Neuronal stem cell (in vitro differentiated cells): ENCODE data around the gene LPP.

Experiments used
- DNase-seq: peaks from one replicate; pipeline ENCODE4 v3.0.0-alpha.2; 2013; ENCODE audit warnings: low spot score
- H2AFZ ChIP-seq: one replicate; pipeline ENCODE4 v1.6.1; 2013; ENCODE audit warnings: mild to moderate bottlenecking, low read length, inconsistent platforms
- H2AK5ac ChIP-seq: 2 replicates; pipeline ENCODE4 v1.6.1; 2013; ENCODE audit warnings: low read depth, mild to moderate bottlenecking, inconsistent platforms, low read length, moderate library complexity, mixed read lengths
- H2BK120ac ChIP-seq: 2 replicates; pipeline ENCODE4 v1.6.1; 2013; ENCODE audit warnings: low read depth, mild to moderate bottlenecking, inconsistent platforms, low read length, moderate library complexity, mixed read lengths
- H2BK12ac ChIP-seq: one replicate; pipeline ENCODE4 v1.6.1; 2013; ENCODE audit warnings: low read length, inconsistent platforms
- H2BK15ac ChIP-seq: 2 replicates; pipeline ENCODE4 v1.6.1; 2013; ENCODE audit warnings: mild to moderate bottlenecking, low read length, inconsistent platforms, mixed read lengths
- H2BK5ac ChIP-seq: one replicate; pipeline ENCODE4 v1.6.1; 2013; ENCODE audit warnings: inconsistent platforms, mild to moderate bottlenecking, low read length, moderate library complexity
- H3K14ac ChIP-seq: one replicate; pipeline ENCODE4 v1.6.1; 2013; ENCODE audit warnings: low read length, inconsistent platforms
- H3K18ac ChIP-seq: 2 replicates; pipeline ENCODE4 v1.6.1; 2013; ENCODE audit warnings: low read length, inconsistent platforms
- H3K23ac ChIP-seq: 2 replicates; pipeline ENCODE4 v1.6.1; 2013; ENCODE audit warnings: low read depth, mild to moderate bottlenecking, mixed read lengths, low read length, inconsistent platforms; ENCODE audit not compliant: poor library complexity
- H3K27ac ChIP-seq: replicated peaks from 3 replicates; pipeline ENCODE4 v1.5.1; 2013; ENCODE audit warnings: low read length, inconsistent platforms
- H3K27me3 ChIP-seq, 3 experiments: 2 replicates each; pipeline ENCODE4 v1.6.1; 2013; ENCODE audit warnings: low read length in 3 of 3, mild to moderate bottlenecking in 2 of 3, inconsistent platforms in 1 of 3, low read depth in 1 of 3, mixed read lengths in 1 of 3, moderate library complexity in 1 of 3; ENCODE audit not compliant: control insufficient read depth in 3 of 3, insufficient read depth in 3 of 3
- H3K36me3 ChIP-seq, 2 donors: replicated peaks in 1 of 2; 2 replicates each; pipeline ENCODE4 v1.6.1; 2013; ENCODE audit warnings: low read length in 2 of 2; ENCODE audit not compliant: control insufficient read depth in 2 of 2, insufficient read depth in 2 of 2
- H3K4ac ChIP-seq: 2 replicates; pipeline ENCODE4 v1.6.1; 2013; ENCODE audit warnings: inconsistent platforms, mild to moderate bottlenecking, low read length, moderate library complexity
- H3K4me1 ChIP-seq, 2 donors: 1 replicate in 1 of 2; 2 replicates in 1 of 2; pipeline ENCODE4 v1.6.1; 2013; ENCODE audit warnings: low read length in 2 of 2, low read depth in 1 of 2; ENCODE audit not compliant: control insufficient read depth in 2 of 2, insufficient read depth in 1 of 2
- H3K4me2 ChIP-seq: one replicate; pipeline ENCODE4 v1.6.1; 2013; ENCODE audit warnings: mild to moderate bottlenecking, low read length, inconsistent platforms; ENCODE audit not compliant: insufficient read depth, poor library complexity, severe bottlenecking
- H3K4me3 ChIP-seq, 2 donors: 2 replicates each; pipeline ENCODE4 v1.5.1; 2013; ENCODE audit warnings: low read length in 2 of 2, mild to moderate bottlenecking in 2 of 2, inconsistent platforms in 1 of 2, moderate library complexity in 1 of 2
- H3K79me1 ChIP-seq: one replicate; pipeline ENCODE4 v1.6.1; 2013; ENCODE audit warnings: low read depth, mild to moderate bottlenecking, inconsistent platforms, low read length, moderate library complexity
- H3K9ac ChIP-seq: one replicate; pipeline ENCODE4 v1.6.1; 2013; ENCODE audit warnings: mild to moderate bottlenecking, low read depth, low read length, inconsistent platforms; ENCODE audit not compliant: poor library complexity
- H3K9me3 ChIP-seq, 2 donors: replicated peaks in 1 of 2; 2 replicates each; pipeline versions ENCODE3 to v1.6.1; 2013; ENCODE audit warnings: low read length in 2 of 2, mild to moderate bottlenecking in 2 of 2, inconsistent platforms in 1 of 2, low read depth in 1 of 2, mixed read lengths in 1 of 2, moderate library complexity in 1 of 2; ENCODE audit not compliant: control insufficient read depth in 2 of 2, insufficient read depth in 1 of 2
- H4K8ac ChIP-seq: one replicate; pipeline ENCODE4 v1.6.1; 2013; ENCODE audit warnings: low read depth, mild to moderate bottlenecking, inconsistent platforms, low read length, moderate library complexity
- H4K91ac ChIP-seq: one replicate; pipeline ENCODE4 v1.6.1; 2013; ENCODE audit warnings: low read length, low read depth, mild to moderate bottlenecking, inconsistent platforms; ENCODE audit not compliant: poor library complexity
- WGBS, 2 donors: extraction: QIAGEN DNeasy Blood & Tissue Kit; methylation state at CpG; one replicate each; pipeline ENCODE4 v1.1.7; 2013; ENCODE audit warnings: missing lambda C conversion rate in 2 of 2, mixed read lengths in 1 of 2; ENCODE audit not compliant: insufficient read length in 2 of 2, insufficient replicate concordance in 1 of 2; ENCODE audit errors: extremely low coverage in 2 of 2; 5-methylcytosine and 5-hydroxymethylcytosine counted together

The LPP gene

DNA sequence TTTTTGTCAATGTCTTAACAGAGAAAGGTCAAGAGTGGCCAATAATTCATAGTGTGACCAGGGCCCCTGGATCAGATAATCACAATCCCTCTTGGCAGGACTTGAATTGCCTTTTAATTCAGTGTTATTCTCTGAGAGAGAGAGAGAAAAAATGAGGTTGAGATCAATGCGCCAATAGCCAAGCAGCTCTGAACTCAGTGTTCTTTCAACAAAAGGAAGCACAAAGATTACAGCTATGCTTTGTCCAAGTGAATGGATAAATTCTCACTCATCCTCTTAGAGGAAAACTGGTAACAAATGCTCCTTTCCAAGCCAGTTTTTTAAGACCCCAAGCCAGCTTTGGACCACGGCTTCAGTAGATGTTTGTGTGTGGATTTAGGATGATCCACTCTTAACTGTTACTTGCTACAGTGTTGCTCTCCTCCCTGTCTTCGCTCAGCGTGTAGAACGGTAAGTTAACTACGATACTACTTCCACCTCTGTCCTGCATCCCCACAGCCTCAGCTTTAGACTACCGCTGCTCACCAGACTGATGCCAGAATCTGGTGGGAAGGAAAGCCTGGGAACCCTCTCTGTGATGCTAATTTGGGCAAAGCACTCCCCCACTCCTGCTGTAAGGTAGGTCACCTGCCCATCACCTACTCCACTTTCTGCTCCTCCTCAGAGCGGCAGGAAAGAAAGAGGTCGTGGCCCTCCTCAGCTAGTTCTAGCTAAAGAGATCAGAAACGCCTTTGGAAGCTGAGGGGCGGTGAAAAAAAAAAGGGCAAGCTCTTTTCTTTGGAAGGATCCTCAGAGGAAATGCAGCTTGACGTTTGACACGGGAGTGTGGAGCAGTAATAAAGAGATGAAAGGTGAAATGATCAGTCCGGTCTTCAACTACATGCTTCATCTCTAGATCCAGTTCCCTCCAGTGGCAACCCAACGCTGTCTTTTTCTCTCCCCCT, 46.8 kb upstream of the LPP start:
- no peak overlapping the region for H3K14ac ChIP-seq
- no peak overlapping the region for H3K23ac ChIP-seq
- peak overlapping the region; percentile 61 for H3K18ac ChIP-seq
- H2BK12ac ChIP-seq: no peak overlapping the region
- peak overlapping the region; percentile 7 for H2AFZ ChIP-seq
- no peak overlapping the region for H3K4ac ChIP-seq
- H3K4me1 ChIP-seq: peaks cover 11% of the 10 kb centered on the region in 2 donors
- peak overlapping the region; percentile 13 for H3K4me2 ChIP-seq
- H4K8ac ChIP-seq: no peak overlapping the region
- no peak overlapping the region for H2BK5ac ChIP-seq
- no peak overlapping the region for H4K91ac ChIP-seq
- no peak overlapping the region for H2BK120ac ChIP-seq
- peaks cover 0 to 3% (median 0%) of the 10 kb centered on the region in 3 experiments for H3K27me3 ChIP-seq
- no peak overlapping the region for H3K27ac ChIP-seq
- H3K9ac ChIP-seq: no peak overlapping the region
- no peak overlapping the region for H3K4me3 ChIP-seq
- H3K79me1 ChIP-seq: no peaks in the 10 kb centered on the region
- no peak for DNase-seq
- WGBS, 2 donors: no CpG with 5 or more reads among the region's 15 CpGs
- no peak overlapping the region for H2BK15ac ChIP-seq
- no peak overlapping the region for H2AK5ac ChIP-seq
- no peaks in the 10 kb centered on the region for H3K9me3 ChIP-seq
- H3K36me3 ChIP-seq: no peaks in the 10 kb centered on the region

DNA sequence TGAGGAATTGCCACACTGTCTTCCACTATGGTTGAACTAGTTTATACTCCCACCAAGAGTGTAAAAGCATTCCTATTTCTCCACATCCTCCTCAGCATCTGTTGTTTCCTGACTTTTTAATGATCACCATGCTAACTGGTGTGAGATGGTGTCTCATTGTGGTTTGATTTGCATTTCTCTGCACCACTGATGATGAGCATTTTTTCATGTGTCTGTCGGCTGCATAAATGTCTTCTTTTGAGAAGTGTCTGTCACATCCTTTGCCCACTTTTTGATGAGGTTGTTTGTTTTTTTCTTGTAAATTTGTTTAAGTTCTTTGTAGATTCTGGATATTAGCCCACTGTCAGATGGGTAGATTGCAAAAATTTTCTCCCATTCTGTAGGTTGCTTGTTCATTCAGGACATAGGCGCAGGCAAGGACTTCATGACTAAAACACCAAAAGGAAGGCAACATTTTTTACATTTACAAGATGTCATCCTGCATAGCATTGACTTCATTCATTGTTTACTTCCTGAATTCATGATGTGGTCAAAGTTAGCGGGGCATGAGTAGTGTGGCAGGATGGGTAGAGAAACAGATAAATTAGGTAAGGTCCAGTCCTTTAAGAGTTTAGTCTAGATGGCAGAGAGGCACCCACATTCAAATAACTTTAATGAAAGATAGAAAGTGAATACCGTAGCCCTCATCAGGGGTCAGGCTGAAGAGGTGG, 45.1 kb upstream of the LPP start:
- DNase-seq: no peak
- H3K14ac ChIP-seq: no peak overlapping the region
- H3K27me3 ChIP-seq: peaks cover 0 to 6% (median 0%) of the 10 kb centered on the region in 3 experiments
- H4K91ac ChIP-seq: no peak overlapping the region
- H3K27ac ChIP-seq: no peak overlapping the region
- no peak overlapping the region for H3K4me3 ChIP-seq
- no peak overlapping the region for H3K18ac ChIP-seq
- H2AK5ac ChIP-seq: no peak overlapping the region
- H3K9ac ChIP-seq: no peak overlapping the region
- no peaks in the 10 kb centered on the region for H3K9me3 ChIP-seq
- H2BK15ac ChIP-seq: no peak overlapping the region
- no peak overlapping the region for H4K8ac ChIP-seq
- no peak overlapping the region for H3K4ac ChIP-seq
- no peaks in the 10 kb centered on the region for H3K79me1 ChIP-seq
- H3K23ac ChIP-seq: no peak overlapping the region
- H2BK12ac ChIP-seq: no peak overlapping the region
- H3K4me1 ChIP-seq: peaks cover 11% of the 10 kb centered on the region in 2 donors
- no peaks in the 10 kb centered on the region for H3K36me3 ChIP-seq
- no peak overlapping the region for H2BK5ac ChIP-seq
- no peak overlapping the region for H3K4me2 ChIP-seq
- no peak overlapping the region for H2BK120ac ChIP-seq
- no peak overlapping the region for H2AFZ ChIP-seq
- no CpG with 5 or more reads among the region's 4 CpGs for WGBS, 2 donors

DNA sequence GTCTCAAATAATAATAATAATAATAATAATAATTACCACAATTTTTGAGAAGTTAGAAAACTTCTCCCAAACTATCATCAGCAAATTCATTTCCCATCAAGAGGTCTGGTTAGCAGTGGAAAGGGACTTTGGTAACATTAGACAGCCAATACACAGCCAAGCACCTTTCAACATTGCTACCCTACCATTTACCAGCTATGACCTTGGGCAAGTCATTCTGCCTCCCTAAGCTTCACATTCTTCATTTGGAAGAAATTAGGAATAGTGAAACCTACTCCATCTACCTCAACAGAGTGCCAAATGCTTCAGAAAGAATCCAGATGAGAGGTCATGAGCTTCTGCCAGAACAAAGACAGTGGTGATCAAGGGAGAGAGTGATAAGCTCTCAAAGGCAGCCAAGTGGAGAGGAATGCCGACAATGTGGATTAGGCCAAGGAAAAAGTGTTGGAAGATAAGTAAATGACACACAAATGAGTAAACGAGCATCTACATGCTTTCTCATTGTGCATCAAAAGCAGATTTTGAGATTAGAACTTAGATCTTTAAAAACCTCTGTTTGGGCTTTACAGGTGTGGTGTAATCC, 42.9 kb upstream of the LPP start:
- Histone ChIP-seq H2BK120ac (no peak overlapping the region), H3K9me3 (no peaks in the 10 kb centered on the region), H2BK15ac (no peak overlapping the region), H3K4ac (no peak overlapping the region), H3K4me3 (no peak overlapping the region), H3K4me2 (no peak overlapping the region), H4K8ac (no peak overlapping the region), H3K36me3 (no peaks in the 10 kb centered on the region), H3K18ac (no peak overlapping the region), H3K4me1 (peaks cover 11% of the 10 kb centered on the region in 2 donors), H2BK12ac (no peak overlapping the region), H3K23ac (no peak overlapping the region), H3K27me3 (peaks cover 0 to 6% (median 0%) of the 10 kb centered on the region in 3 experiments), H3K27ac (no peak overlapping the region), H3K9ac (no peak overlapping the region), H2AFZ (no peak overlapping the region), H4K91ac (no peak overlapping the region), H3K79me1 (no peaks in the 10 kb centered on the region), H3K14ac (no peak overlapping the region), H2AK5ac (no peak overlapping the region), H2BK5ac (no peak overlapping the region)
- DNase-seq: peak; percentile 23
- no CpG with 5 or more reads among the region's 2 CpGs for WGBS, 2 donors

DNA sequence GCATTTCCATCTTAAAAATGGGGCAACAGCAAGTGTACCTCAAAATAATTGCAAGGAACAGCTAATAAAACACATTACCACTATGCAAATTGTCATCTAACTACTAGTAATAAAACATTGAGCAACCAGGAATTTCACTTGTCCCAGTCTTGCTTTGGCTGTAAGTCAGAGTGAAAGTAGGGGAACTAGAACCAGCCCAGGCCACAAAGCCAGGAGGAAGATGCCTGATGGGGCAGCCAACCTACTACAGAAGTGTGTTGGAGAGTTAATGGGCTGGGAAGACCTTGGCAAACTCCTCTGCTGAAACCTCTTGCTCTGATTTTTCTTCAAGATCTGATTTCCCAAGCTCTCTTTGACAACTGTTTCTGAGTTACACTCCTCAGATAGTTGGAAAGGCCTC, 40.2 kb upstream of the LPP start:
- Histone ChIP-seq H3K27ac (no peak overlapping the region), H3K9ac (no peak overlapping the region), H3K9me3 (no peaks in the 10 kb centered on the region), H3K14ac (no peak overlapping the region), H2AFZ (no peak overlapping the region), H3K18ac (no peak overlapping the region), H4K8ac (no peak overlapping the region), H3K4ac (no peak overlapping the region), H2BK12ac (no peak overlapping the region), H2BK15ac (no peak overlapping the region), H2AK5ac (no peak overlapping the region), H4K91ac (no peak overlapping the region), H3K27me3 (peaks cover 0 to 6% (median 0%) of the 10 kb centered on the region in 3 experiments), H2BK5ac (no peak overlapping the region), H3K36me3 (no peaks in the 10 kb centered on the region), H3K4me1 (peaks cover 0 to 2% of the 10 kb centered on the region in 2 donors), H2BK120ac (no peak overlapping the region), H3K4me3 (no peak overlapping the region), H3K79me1 (no peaks in the 10 kb centered on the region), H3K23ac (no peak overlapping the region), H3K4me2 (no peak overlapping the region)
- no peak for DNase-seq
